HG03135 (cell line): ENCODE measurements around the gene REX1BD.
A peak's percentile ranks its signal among the peaks of the same experiment; 100 is the strongest.
"Not testable (repeated sequence)": the region's sequence is repeated elsewhere in the genome, so short reads cannot be mapped to it uniquely, and the experiment has no call there.

Source experiments
- ATAC-seq: cut with Tn5 transposase; IDR thresholded peaks from one replicate; pipeline ENCODE4 v1.9.1; 2021; ENCODE audit warnings: mild to moderate bottlenecking, moderate library complexity; ENCODE audit not compliant: unreplicated experiment

The REX1BD gene

GRCh38 chr19:18576383-18576782, 12.2 kb upstream of the REX1BD start:
- no peak for ATAC-seq

DNA sequence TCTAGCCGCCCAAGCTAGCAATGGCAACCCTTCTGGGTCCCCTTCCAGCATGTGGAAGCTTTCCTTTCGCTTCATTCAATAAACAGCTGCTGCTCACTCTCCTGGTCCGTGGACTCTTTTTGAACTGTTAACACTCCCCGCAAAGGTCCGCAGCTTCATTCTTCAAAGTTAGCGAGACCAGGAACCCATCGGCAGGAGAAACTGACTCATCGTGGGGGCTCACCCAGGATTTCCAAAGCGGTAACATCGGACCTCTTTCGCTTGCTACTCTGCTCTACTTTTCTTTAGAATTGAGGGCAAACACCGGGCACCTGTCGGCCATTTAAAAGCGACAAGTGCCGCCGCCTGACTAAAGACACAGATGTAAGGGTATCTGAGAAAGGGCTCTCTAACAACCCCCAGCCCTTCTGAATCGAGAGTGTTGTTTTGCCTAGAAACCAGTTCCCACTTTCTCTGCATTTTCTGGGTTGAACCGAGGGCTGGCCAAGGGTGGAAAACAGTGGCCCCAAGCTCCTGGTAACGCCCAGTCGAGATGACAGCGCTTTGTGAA, 11.2 kb upstream of the REX1BD start:
- ATAC-seq, result no peak

DNA sequence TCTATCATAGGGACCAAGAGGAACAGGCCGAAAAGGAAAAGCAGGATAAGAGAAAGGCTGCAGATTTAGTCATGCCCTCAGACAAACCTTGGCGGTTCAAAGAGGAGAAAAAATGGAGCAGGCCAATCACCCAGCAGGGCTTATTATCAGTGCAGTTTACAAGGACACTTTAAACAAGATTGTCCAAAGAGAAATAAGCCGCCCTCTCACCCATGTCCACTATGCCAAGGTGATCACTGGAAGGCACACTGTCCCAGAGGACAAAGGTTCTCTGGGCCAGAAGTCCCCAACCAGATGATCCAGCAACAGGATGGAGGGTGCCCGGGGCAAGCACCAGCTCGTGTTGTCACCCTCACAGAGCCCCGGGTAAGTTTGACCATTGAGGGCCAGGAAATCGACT, 8.3 kb upstream of the REX1BD start:
- ATAC-seq, result no peak

- no peak for ATAC-seq
Observed at GRCh38 chr19:18586306-18586705, 2.3 kb upstream of the REX1BD start.

- ATAC-seq, result no peak
Observed at GRCh38 chr19:18587561-18587960, 1.0 kb upstream of the REX1BD start.

DNA sequence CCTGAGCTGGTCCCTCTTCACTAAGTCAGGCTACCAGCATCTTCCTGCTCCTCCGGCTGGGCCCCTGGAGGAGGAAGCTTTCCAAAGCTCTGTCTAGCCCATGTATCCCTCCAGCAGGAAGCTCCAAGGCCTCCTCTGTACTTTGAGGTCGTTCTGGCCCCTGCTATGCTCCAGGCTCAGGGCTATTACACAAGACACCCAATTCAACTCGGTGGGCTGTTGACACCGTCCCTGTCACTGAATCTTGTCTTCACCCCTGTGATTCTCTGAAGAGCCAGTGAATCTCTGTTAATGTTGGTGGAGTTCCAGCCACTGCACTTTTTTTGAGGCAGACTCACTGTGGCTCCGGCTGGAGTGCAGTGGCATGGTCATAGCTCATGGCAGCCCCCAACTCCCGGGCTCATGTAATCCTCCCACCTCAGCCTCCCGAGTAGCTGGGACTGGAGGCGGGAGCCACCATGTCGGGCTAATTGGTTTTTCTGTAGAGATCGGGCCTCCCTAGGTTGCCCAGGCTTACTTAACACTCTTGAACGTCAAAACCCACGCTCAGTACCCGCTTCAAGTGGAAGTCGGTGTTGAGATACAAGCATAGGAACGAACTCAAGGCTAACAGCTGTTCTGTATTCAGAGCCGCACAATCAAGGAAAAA, 512 bp upstream of the REX1BD start:
- ATAC-seq, result peak; percentile 22

DNA sequence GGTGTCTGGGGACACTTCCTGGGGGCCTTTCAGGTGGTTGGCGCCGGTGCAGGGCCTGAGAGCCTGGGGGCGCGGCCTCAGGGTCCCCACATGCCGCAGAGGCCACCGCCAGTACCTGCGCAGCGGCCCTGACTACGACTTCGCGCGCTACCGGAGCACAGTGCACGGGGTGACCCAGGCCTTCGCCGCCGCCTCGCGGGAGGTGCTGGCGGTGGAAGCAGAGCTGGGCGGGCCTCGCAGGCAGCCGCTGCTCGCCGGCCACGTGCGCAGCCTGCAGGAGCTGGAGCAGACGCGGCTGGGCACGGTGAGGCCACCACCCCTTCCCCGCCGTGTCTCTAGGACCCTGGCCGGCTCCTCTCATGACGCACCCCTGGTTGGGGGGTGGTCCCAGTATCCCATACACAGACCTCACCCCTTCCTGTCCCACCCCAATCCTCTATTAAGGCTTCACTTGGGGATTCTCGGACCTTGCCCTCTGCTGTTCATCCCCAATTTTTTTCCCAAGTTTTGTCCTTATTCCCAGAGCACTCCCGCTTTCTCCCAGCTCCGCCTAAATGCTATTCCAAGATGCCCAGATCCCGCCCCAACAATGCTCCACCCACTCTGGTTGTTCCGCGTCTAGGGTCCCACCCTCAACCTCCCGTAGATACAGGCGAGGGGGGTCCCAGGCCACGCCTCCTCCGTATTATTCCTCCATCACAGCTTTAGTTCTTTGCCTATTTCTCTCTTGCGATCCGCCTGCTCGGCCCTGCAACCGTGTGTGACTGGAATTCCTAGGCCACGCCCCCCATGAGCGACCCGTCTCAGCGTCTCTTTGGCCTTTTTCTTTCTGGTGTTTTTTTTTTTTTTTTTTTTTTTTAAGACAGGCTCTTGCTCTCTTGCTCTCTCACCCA, 1.0 kb downstream of the REX1BD start:
- peak; percentile 38 for ATAC-seq

DNA sequence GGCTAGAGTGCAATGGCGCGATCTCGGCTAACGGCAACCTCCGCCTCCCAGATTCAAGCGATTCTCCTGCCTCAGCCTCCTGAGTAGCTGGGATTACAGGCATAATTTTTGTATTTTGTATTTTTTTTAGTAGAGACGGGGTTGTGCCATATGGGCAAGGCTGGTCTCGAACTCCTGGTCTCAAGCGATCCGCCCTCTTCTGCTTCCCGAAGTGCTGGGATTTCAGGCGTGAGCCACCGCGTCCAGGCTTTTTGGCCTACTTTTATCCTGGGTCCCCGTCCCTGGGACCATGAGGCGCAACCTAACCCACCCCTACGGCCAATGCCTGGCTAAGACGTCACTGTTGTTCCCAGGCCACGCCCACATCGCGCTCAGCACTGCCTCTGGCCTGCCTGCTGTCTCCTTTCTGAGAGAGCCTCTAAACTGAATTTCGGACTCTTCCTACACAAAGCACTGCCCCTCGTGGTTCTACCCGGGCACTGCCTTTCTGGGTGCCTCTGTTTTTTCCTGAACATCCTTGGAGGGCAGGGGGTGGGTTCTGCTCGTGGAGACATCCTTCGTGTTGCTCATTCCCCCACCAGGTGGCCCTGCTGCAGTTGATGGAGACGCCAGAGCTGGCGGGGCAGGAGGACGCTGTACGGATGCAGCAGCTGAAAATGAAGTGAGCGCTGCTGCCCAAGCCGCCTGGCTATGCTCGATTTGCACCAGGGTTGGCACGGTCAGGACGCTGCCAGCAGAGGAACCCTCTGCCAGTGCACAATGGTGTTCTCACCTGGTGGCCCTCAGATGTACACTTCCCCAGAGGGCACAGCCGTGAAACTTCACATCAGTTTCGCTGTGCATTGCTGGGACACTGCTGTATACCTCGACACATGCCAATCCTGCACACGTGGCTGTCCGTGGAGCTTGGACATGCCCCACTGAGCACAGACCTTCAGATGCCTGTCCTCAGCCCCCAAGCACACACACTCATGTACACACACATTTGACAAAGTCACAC, 2.0 kb downstream of the REX1BD start:
- no peak for ATAC-seq

DNA sequence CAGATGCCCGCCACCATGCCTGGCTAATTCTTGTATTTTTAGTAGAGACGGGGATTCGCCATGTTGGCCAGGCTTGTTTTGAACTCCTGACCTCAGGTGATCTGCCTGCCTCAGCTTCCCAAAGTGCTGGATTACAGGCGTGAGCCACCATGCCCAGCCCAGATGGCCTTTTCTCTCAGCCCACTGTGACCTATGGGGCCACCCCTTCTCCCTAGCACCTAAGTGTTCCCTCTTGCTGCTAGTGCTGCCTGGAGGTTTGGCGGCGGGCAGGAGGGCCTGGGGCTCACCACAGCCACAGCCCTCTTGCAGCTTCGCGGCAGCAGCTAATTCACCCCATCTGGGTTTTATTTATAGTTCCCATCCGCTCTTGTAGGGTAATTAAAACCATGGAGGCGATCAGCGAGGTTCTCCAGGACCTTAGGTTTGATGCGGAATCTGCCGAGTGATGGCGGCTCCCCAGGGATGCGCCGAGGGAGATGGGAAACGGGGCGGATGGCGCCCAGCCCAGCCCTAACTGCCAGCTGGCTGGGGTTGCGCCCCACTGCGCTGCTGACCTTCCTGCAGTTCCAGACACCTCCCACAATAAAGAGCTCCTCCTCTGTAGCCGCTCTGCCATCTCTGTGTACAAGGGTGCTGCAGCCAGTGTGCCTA, 3.3 kb downstream of the REX1BD start:
- no peak for ATAC-seq

DNA sequence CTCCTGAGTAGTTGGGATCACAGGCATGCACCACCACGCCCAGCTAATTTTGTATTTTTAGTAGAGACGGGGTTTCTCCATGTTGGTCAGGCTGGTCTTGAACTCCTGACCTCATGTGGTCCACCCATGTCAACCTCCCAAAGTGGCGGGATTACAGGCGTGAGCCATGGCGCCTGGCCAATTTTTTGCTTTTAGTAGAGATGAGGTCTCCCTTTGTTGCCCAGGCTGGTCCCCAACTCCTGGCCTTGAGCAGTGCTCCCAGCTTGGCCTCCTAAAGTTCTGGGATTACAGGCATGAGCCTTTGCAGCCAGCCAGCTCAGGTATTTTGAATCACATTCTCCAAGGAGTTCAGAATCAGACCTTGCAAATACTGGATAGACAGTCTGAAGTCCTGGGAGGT, 4.1 kb downstream of the REX1BD start:
- ATAC-seq, result not testable (repeated sequence)

DNA sequence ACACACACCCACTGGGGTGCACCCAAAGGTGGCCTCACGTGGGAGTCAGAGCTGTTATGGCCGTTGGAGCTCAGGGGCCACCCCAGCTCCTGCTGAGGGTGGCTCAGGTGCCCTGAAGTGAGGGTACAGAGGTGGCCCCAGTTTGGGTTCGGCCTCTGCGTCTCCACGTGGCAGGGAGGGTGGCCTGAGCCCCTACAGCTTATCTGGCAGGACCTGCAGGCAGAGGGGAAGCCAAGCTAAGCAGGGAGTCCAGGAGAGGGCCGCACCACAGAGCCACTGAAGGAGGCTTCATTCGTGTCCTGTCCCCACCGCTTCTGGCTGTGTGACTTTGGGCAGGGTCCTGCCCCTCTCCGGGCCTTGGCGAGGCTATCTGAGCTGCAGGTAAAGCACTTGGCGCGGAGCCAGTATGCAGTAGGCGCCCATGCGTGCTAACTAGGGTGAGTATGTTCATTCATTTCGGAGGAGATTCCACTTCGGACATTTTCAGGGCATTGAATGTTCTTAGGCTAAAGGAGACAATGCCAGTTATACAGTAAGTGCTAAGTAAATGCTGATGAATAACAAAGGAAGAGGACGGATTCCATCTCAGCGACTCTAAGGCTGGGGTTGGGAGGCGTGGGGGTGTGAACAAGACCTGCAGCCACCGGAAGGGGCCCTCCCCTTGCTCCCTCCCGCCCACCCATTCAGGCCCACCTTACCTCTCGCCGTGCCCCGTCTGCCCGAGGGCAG, 4.9 kb downstream of the REX1BD start:
- ATAC-seq, result no peak

GRCh38 chr19:18594096-18594823, 5.7 kb downstream of the REX1BD start:
- no peak for ATAC-seq

DNA sequence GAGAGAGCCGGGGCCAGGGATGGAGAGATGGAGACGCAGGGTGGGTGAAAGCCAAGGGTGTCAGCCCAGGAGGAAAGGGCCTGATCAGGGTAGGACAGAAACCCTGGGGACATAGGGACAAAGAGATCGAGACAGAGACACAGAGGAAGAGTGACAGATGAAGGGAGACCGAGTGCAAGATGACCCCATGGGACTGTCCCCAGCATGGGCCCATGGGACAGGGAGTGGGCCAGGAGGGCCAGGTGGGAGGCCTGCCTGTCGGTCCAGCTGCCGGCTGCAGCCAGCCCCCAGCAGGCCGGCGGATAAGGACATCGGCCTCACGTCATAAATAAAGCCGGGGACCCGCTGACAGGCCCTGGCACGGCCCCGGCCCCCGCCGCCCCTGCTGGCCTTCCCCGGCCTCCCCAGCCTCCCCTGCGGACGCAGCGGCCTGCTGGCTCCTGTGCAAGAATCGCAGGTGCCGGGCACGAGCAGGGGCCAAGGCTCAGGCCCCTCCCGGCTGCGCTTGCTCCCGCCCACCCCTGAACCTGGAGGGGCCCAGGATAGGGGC, 6.3 kb downstream of the REX1BD start:
- no peak for ATAC-seq

- no peak for ATAC-seq
Observed at GRCh38 chr19:18595475-18595874, 6.9 kb downstream of the REX1BD start.

GRCh38 chr19:18596752-18597157, 8.2 kb downstream of the REX1BD start:
- ATAC-seq, result no peak

GRCh38 chr19:18597809-18598660, 9.4 kb downstream of the REX1BD start:
- ATAC-seq, result no peak

- no peak for ATAC-seq
Observed at GRCh38 chr19:18599485-18599884, 10.9 kb downstream of the REX1BD start.
